Fibroblast of lung (primary cell): Measurements from ENCODE around the gene PDZRN4.

Experiments used
- EZH2 ChIP-seq: IDR thresholded peaks from 2 replicates; pipeline ENCODE4 v1.5.1; 2012; ENCODE audit warnings: low read length, control low read depth, mild to moderate bottlenecking; ENCODE audit errors: missing control alignments
- TF ChIP-seq, protein P1 (sequence below), 2 donors: IDR thresholded peaks in 1 of 2; conservative IDR thresholded peaks in 1 of 2; 1 replicate in 1 of 2; 2 replicates in 1 of 2; pipeline ENCODE4 v1.5.1; 2011 to 2012; ENCODE audit warnings: low read length in 2 of 2, control low read depth in 1 of 2, inconsistent platforms in 1 of 2, low read depth in 1 of 2, mild to moderate bottlenecking in 1 of 2

GRCh38 chr12:41485203-41485602, 297.1 kb downstream of the PDZRN4 start:
- TF ChIP-seq, protein P1, sequence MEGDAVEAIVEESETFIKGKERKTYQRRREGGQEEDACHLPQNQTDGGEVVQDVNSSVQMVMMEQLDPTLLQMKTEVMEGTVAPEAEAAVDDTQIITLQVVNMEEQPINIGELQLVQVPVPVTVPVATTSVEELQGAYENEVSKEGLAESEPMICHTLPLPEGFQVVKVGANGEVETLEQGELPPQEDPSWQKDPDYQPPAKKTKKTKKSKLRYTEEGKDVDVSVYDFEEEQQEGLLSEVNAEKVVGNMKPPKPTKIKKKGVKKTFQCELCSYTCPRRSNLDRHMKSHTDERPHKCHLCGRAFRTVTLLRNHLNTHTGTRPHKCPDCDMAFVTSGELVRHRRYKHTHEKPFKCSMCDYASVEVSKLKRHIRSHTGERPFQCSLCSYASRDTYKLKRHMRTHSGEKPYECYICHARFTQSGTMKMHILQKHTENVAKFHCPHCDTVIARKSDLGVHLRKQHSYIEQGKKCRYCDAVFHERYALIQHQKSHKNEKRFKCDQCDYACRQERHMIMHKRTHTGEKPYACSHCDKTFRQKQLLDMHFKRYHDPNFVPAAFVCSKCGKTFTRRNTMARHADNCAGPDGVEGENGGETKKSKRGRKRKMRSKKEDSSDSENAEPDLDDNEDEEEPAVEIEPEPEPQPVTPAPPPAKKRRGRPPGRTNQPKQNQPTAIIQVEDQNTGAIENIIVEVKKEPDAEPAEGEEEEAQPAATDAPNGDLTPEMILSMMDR (conservative IDR thresholded peaks at IDR 0.05 in 1 of 2, IDR thresholded peaks at IDR 0.05 in 1 of 2; ENCODE audit: low read depth in 1 of 2, low read length in 2 of 2), result no peak
- no peak for TF ChIP-seq EZH2
